GM12892 (cell line): ENCODE results near the gene RFNG.

ENCODE experiments used
- POLR2A ChIP-seq: IDR thresholded peaks from 2 replicates; pipeline ENCODE4 v1.6.1; 2011; ENCODE audit warnings: low read depth, low read length, control low read depth
- POLR2AphosphoS5 ChIP-seq: IDR thresholded peaks from 2 replicates; pipeline ENCODE4 v1.6.1; 2011; ENCODE audit warnings: low read depth, low read length, control low read depth
- TAF1 ChIP-seq: IDR thresholded peaks from 2 replicates; pipeline ENCODE4 v1.6.1; 2011; ENCODE audit warnings: low read depth, mild to moderate bottlenecking, control low read depth, low read length, borderline replicate concordance

GRCh38 chr17:82090549-82091263 is 39.1 kb upstream of the RFNG start:
- TF ChIP-seq POLR2A (no peak; the same call in 1 of the 2 replicates), POLR2AphosphoS5 (no peak), TAF1 (no peak)
